Erythroblast (primary cell): ENCODE measurements around the gene INPP5K.
"Not testable (repeated sequence)": the region's sequence is repeated elsewhere in the genome, so short reads cannot be mapped to it uniquely, and the experiment has no call there.

Experiments used
- DNase-seq, 2 experiments: peaks; one replicate each; lab custom pipeline; 2025; lab: John Stamatoyannopoulos, UW
- GATA1 ChIP-seq: IDR thresholded peaks from 2 replicates; pipeline ENCODE4 v1.6.1; 2011; ENCODE audit warnings: low read depth, mild to moderate bottlenecking, control low read depth, low read length, moderate library complexity
- POLR2A ChIP-seq: IDR thresholded peaks from 2 replicates; pipeline ENCODE4 v1.6.1; 2011; ENCODE audit warnings: mild to moderate bottlenecking, low read length

INPP5K gene

DNA sequence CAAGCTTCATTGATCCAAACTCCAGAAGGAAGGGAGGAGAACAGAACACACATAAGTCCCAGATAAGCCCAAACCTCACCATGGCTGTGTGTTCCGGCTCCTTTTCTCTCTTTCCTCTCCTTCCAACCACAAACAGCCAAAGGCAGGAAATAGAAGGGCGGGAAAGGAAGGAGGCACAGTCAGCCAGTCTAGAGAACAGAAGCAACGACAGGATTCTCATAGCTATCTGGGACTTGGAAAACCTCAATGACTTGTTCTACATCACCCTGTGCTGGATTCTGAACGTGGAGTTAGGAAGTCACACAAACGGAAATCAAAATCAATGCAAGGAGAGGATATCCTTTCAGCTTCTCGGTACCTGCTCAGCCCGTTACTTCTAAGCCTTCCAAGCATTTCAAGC is 69.4 kb downstream of the INPP5K start:
- no peak for DNase-seq
- no peak for TF ChIP-seq GATA1
- no peak for TF ChIP-seq POLR2A

GRCh38 chr17:1446201-1446600 is 70.2 kb downstream of the INPP5K start:
- no peak for DNase-seq
- TF ChIP-seq POLR2A (no peak), GATA1 (no peak)

DNA sequence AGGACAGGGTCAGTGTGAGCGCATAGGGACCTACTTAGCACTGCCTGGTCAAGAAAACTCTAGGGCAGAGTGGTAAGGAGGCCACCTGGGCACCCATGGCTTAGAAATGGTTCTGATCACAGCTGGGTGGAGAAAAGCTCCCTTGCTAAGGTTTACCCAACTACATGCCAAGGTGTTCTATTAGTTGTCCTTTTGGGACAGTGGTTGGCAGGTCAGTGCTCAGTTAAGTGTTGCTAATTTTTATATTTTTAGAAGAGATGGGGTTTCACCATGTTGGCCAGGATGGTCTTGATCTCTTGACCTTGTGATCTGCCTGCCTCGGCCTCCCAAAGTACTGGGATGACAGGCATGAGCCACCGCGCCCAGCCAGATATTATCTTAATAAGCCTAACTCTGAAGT is 70.7 kb downstream of the INPP5K start:
- DNase-seq, result not testable (repeated sequence)
